ENCODE results near the gene IL1B. TPM values are rescaled to one million over a fixed set of nuclear protein-coding genes. Genes with fewer than 3 reads are reported as not detected.

IL1B gene
- total and polyA plus RNA-seq, 4 donors, result 0.25 to 3.1 (median 0.76) TPM

DNA sequence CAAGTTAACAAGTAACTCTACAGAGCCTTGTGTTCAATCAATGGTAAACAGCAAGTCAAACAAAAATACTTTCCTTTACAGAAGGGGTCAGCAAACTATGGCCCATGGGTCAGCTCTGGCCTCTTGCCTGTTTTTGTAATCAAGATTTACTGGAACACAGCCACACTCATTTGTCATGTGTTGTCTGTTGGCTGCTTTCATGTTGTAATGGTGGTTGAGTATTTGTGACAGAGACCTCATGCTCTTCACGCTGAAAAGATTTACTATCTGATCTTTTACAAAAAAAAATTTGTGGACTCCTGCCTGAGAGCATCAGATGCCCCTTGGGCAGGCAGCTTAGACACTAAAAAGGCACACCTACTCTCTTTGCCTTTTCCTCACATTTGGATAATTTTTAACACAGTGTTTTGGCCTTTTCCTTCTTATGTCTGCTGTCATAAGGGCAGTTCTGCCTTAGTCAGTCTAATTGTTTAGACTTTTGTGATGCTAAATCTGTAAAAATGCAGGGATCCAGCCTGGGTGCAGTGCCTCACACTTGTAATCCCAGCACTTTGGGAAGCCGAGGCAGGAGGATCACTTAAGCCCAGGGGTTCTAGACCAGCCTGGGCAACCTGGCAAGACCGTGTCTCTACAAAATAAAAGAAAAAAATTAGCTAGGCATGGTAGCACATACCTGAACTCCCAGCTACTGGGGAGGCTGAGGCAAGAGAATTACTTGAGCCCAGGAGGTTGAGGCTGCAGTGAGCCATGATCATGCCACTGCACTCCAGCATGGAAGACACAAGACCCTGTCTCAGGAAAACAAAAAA lies 18.3 kb downstream of the IL1B start (continued):
- TF ChIP-seq, protein P1, sequence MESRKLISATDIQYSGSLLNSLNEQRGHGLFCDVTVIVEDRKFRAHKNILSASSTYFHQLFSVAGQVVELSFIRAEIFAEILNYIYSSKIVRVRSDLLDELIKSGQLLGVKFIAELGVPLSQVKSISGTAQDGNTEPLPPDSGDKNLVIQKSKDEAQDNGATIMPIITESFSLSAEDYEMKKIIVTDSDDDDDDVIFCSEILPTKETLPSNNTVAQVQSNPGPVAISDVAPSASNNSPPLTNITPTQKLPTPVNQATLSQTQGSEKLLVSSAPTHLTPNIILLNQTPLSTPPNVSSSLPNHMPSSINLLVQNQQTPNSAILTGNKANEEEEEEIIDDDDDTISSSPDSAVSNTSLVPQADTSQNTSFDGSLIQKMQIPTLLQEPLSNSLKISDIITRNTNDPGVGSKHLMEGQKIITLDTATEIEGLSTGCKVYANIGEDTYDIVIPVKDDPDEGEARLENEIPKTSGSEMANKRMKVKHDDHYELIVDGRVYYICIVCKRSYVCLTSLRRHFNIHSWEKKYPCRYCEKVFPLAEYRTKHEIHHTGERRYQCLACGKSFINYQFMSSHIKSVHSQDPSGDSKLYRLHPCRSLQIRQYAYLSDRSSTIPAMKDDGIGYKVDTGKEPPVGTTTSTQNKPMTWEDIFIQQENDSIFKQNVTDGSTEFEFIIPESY (IDR thresholded peaks at IDR 0.05), result peak; percentile 61

DNA sequence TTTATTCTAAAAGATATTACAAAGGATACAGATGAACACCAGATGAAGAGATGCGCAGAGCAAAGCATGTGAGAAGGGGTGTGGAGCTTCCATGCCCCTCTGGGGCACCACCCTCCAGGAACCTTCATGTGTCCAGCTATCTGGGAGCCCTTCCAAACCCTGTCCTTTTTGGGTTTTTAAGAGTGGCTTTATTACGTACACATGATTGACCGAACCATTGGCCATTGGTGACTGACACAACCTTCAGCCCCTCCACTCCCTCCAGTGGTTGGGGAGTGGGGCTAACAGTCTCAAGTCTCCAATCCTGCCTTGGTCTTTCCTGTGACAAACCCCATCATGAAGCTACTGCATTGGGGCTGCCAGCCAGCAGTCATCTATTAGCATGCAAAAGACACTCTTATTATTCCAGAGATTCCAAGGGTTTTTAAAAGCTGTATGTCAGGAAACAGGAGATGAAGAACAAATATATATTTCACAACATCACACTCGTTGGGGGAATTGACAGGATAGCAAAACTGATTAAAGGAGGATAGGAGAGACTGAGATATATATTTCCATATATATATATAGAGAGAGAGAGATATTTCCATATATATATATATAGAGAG lies 19.4 kb downstream of the IL1B start:
- no peaks in the 10 kb centered on the region for H3K27me3 ChIP-seq (ENCODE audit: control insufficient read depth in 4 of 4, insufficient read depth in 4 of 4, low read length in 3 of 4)
- DNase-seq (ENCODE audit: low spot score), result no peak
- H3K4me1 ChIP-seq (ENCODE audit: control insufficient read depth in 4 of 4, insufficient read depth in 4 of 4, low read length in 3 of 4), result peaks cover 5 to 31% (median 24%) of the 10 kb centered on the region in 4 donors
- H3K9ac ChIP-seq (ENCODE audit: low read depth in 1 of 2, low read length in 2 of 2), result no peak overlapping the region
- 58% methylated on average over 4 of the region's 4 CpGs for WGBS
- no peak overlapping the region for H3K4me3 ChIP-seq (ENCODE audit: low read depth in 1 of 3, low read length in 3 of 3)
- peak overlapping the region; percentile 60 to 69 for H3K27ac ChIP-seq (ENCODE audit: low read depth in 1 of 2, low read length in 2 of 2)
- TF ChIP-seq YY1 (IDR thresholded peaks at IDR 0.05) (no peak), RAD21 (IDR thresholded peaks at IDR 0.05) (peak in 1 of 2 donors; percentile 44), HNF4A (conservative IDR thresholded peaks at IDR 0.05) (peak in 1 of 2 donors; percentile 6), HNF4G (IDR thresholded peaks at IDR 0.05) (no peak)
- TF ChIP-seq, protein P2, sequence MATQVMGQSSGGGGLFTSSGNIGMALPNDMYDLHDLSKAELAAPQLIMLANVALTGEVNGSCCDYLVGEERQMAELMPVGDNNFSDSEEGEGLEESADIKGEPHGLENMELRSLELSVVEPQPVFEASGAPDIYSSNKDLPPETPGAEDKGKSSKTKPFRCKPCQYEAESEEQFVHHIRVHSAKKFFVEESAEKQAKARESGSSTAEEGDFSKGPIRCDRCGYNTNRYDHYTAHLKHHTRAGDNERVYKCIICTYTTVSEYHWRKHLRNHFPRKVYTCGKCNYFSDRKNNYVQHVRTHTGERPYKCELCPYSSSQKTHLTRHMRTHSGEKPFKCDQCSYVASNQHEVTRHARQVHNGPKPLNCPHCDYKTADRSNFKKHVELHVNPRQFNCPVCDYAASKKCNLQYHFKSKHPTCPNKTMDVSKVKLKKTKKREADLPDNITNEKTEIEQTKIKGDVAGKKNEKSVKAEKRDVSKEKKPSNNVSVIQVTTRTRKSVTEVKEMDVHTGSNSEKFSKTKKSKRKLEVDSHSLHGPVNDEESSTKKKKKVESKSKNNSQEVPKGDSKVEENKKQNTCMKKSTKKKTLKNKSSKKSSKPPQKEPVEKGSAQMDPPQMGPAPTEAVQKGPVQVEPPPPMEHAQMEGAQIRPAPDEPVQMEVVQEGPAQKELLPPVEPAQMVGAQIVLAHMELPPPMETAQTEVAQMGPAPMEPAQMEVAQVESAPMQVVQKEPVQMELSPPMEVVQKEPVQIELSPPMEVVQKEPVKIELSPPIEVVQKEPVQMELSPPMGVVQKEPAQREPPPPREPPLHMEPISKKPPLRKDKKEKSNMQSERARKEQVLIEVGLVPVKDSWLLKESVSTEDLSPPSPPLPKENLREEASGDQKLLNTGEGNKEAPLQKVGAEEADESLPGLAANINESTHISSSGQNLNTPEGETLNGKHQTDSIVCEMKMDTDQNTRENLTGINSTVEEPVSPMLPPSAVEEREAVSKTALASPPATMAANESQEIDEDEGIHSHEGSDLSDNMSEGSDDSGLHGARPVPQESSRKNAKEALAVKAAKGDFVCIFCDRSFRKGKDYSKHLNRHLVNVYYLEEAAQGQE (IDR thresholded peaks at IDR 0.05), result no peak
- TF ChIP-seq, protein P3, sequence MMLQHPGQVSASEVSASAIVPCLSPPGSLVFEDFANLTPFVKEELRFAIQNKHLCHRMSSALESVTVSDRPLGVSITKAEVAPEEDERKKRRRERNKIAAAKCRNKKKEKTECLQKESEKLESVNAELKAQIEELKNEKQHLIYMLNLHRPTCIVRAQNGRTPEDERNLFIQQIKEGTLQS (IDR thresholded peaks at IDR 0.05), result no peak
- TF ChIP-seq, protein P1 (IDR thresholded peaks at IDR 0.05), result no peak
- TF ChIP-seq, protein P4, sequence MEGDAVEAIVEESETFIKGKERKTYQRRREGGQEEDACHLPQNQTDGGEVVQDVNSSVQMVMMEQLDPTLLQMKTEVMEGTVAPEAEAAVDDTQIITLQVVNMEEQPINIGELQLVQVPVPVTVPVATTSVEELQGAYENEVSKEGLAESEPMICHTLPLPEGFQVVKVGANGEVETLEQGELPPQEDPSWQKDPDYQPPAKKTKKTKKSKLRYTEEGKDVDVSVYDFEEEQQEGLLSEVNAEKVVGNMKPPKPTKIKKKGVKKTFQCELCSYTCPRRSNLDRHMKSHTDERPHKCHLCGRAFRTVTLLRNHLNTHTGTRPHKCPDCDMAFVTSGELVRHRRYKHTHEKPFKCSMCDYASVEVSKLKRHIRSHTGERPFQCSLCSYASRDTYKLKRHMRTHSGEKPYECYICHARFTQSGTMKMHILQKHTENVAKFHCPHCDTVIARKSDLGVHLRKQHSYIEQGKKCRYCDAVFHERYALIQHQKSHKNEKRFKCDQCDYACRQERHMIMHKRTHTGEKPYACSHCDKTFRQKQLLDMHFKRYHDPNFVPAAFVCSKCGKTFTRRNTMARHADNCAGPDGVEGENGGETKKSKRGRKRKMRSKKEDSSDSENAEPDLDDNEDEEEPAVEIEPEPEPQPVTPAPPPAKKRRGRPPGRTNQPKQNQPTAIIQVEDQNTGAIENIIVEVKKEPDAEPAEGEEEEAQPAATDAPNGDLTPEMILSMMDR (IDR thresholded peaks at IDR 0.05; ENCODE audit: low read depth, low read length, missing input control), result no peak
- no peaks in the 10 kb centered on the region for H3K9me3 ChIP-seq (ENCODE audit: control insufficient read depth in 4 of 4, low read length in 3 of 4)
- H3K36me3 ChIP-seq (ENCODE audit: control insufficient read depth in 4 of 4, insufficient read depth in 3 of 4, low read depth in 1 of 4, low read length in 3 of 4), result no peaks in the 10 kb centered on the region
